Thyroid gland (tissue), 4 donors: ENCODE measurements around the gene CDH23.

Source experiments
- POLR2A ChIP-seq, 2 donors: fragments of 450-650 bp; IDR thresholded peaks; one replicate each; pipeline ENCODE4 v1.6.1; 2017; ENCODE audit warnings: antibody characterized with exemption in 2 of 2, mild to moderate bottlenecking in 2 of 2, moderate library complexity in 1 of 2
- TF ChIP-seq, protein P1 (sequence below), 6 experiments: fragments of 200-600 bp in 3 of 6; fragments of 450-650 bp in 3 of 6; sonication (generic) in 3 of 6; IDR thresholded peaks; one replicate each; pipeline ENCODE4 v1.5.1; 2016 to 2019; ENCODE audit warnings: antibody characterized with exemption in 6 of 6, mild to moderate bottlenecking in 2 of 6, inconsistent platforms in 1 of 6, moderate library complexity in 1 of 6

DNA sequence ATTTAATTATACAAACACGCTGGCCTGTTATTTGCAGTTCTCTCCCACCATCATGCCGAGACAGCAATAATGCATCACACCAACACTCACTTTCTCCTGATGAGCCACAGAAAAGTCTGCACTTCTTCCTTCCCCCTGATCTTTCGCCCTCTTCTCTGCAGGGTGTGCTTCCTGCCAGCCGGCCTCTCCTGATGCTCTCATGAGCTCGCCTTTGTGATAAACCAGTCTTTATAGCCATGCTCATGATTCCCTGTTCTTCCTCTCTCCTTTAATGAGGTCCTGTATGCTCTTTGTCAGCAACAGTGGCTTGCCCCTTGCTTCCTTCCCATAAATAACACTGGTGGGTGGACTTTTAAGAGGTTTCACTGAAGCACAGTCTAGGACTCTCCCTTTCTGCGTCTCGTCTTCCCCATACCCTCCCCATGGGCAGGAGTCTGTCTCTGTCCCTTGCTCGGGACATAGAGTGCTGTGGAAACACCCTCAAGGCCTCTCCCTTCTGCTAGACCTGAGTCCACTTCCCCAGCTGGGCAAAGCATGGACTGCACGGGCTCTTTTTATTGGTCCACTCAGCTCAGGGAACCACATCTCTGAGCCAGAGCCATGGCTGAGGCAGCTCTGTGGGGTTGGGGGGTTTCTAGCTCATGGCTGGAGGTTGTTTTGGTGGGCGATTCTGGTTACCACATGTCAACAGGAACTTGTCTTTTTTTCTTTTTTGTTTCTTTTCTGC, 189.0 kb downstream of the CDH23 start:
- no peak for TF ChIP-seq POLR2A (IDR thresholded peaks at IDR 0.05)
- TF ChIP-seq, protein P1, sequence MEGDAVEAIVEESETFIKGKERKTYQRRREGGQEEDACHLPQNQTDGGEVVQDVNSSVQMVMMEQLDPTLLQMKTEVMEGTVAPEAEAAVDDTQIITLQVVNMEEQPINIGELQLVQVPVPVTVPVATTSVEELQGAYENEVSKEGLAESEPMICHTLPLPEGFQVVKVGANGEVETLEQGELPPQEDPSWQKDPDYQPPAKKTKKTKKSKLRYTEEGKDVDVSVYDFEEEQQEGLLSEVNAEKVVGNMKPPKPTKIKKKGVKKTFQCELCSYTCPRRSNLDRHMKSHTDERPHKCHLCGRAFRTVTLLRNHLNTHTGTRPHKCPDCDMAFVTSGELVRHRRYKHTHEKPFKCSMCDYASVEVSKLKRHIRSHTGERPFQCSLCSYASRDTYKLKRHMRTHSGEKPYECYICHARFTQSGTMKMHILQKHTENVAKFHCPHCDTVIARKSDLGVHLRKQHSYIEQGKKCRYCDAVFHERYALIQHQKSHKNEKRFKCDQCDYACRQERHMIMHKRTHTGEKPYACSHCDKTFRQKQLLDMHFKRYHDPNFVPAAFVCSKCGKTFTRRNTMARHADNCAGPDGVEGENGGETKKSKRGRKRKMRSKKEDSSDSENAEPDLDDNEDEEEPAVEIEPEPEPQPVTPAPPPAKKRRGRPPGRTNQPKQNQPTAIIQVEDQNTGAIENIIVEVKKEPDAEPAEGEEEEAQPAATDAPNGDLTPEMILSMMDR (IDR thresholded peaks at IDR 0.05): no peak
